ENCODE measurements around the gene ILKAP.

GRCh38 chr2:238230699-238231098 is 27.2 kb upstream of the ILKAP start:
- TF ChIP-seq POLR2AphosphoS5 (IDR thresholded peaks at IDR 0.05) (no peak), CTCF (IDR thresholded peaks at IDR 0.05) (no peak), POLR2A (IDR thresholded peaks at IDR 0.05) (no peak)
